Endothelial cell of umbilical vein (primary cell): Measurements from ENCODE around the gene RAC3. TPM values are rescaled to one million over a fixed set of nuclear protein-coding genes. Genes with fewer than 3 reads are reported as not detected.

Experiments used
- BruUV-seq: library from RNA; stranded (reverse); fragments of 400-500 nt; replicated peaks from 2 replicates; lab custom pipeline; 2021; lab: Mats Ljungman, UMichigan
- CTCF ChIA-PET: fragments of 300-600, 350-600 bp; sonication (Branson Sonifier 250); formaldehyde crosslinking; loops from one replicate; lab custom pipeline; 2021; ENCODE audit warnings: antibody characterized with exemption, inconsistent platforms; lab: Charles Lee
- POLR2A ChIA-PET: fragments of 300-600, 350-600 bp; sonication (Branson Sonifier 250); formaldehyde crosslinking; loops from one replicate; lab custom pipeline; 2021; ENCODE audit warnings: antibody characterized with exemption, inconsistent platforms; lab: Charles Lee
- DNase-seq: peaks from one replicate; pipeline ENCODE4 v3.0.0-alpha.2; 2011; ENCODE audit warnings: low read depth, low spot score
- FAIRE-seq: peaks from 2 replicates; lab custom pipeline; 2011; peaks lifted over from hg19 to GRCh38; lab: Jason Lieb, UNC
- H2AFZ ChIP-seq: 2 replicates; pipeline ENCODE4 v1.6.0; 2012; ENCODE audit warnings: low read depth, low read length, control low read depth, inconsistent platforms
- H3K27ac ChIP-seq: 2 replicates; pipeline ENCODE4 v1.5.1; 2011; ENCODE audit warnings: low read depth, mild to moderate bottlenecking, control low read depth, low read length, moderate library complexity; ENCODE audit not compliant: insufficient read depth
- H3K27me3 ChIP-seq, 2 experiments: 2 replicates each; pipeline versions ENCODE4 v1.6.0 to v1.6.1; 2011; ENCODE audit warnings: low read length in 2 of 2, mixed read lengths in 1 of 2; ENCODE audit not compliant: control insufficient read depth in 2 of 2, insufficient read depth in 2 of 2
- H3K36me3 ChIP-seq, 2 experiments: 2 replicates in 1 of 2; 3 replicates in 1 of 2; pipeline ENCODE4 v1.5.1; 2011; ENCODE audit warnings: low read length in 2 of 2, mild to moderate bottlenecking in 1 of 2, moderate library complexity in 1 of 2; ENCODE audit not compliant: control insufficient read depth in 2 of 2, insufficient read depth in 2 of 2; ENCODE audit errors: extremely low read depth in 1 of 2
- H3K4me1 ChIP-seq: 3 replicates; pipeline ENCODE4 v1.5.1; 2011; ENCODE audit warnings: mild to moderate bottlenecking, low read length; ENCODE audit not compliant: control insufficient read depth, insufficient read depth; ENCODE audit errors: extremely low read depth
- H3K4me2 ChIP-seq: 2 replicates; pipeline ENCODE4 v1.6.1; 2011; ENCODE audit warnings: low read length, control low read depth, mixed read lengths; ENCODE audit not compliant: insufficient read depth
- H3K4me3 ChIP-seq, 3 experiments: fragments of 200-600 bp in 1 of 3; sonication (generic), shearing (Covaris generic) in 1 of 3; replicated peaks in 1 of 3; 2 replicates each; pipeline ENCODE4 v1.5.1; 2011 to 2016; ENCODE audit warnings: control low read depth in 3 of 3, low read length in 3 of 3, mild to moderate bottlenecking in 2 of 3, inconsistent platforms in 1 of 3, low read depth in 1 of 3, moderate library complexity in 1 of 3; ENCODE audit not compliant: insufficient read depth in 1 of 3
- H3K79me2 ChIP-seq: 2 replicates; pipeline ENCODE4 v1.6.0; 2012; ENCODE audit warnings: low read length, inconsistent platforms; ENCODE audit not compliant: control insufficient read depth, insufficient read depth
- H3K9ac ChIP-seq: replicated peaks from 2 replicates; pipeline ENCODE3; 2011; ENCODE audit warnings: low read length, control low read depth; ENCODE audit not compliant: insufficient read depth; ENCODE audit errors: extremely low read depth
- H3K9me1 ChIP-seq: replicated peaks from 3 replicates; pipeline ENCODE4 v1.6.0; 2011; ENCODE audit warnings: mild to moderate bottlenecking, low read length; ENCODE audit not compliant: control insufficient read depth, insufficient read depth; ENCODE audit errors: extremely low read depth
- H3K9me3 ChIP-seq: replicated peaks from 2 replicates; pipeline ENCODE4 v1.5.1; 2012; ENCODE audit warnings: low read length, inconsistent platforms; ENCODE audit not compliant: control insufficient read depth, insufficient read depth
- H4K20me1 ChIP-seq: replicated peaks from 2 replicates; pipeline ENCODE3; 2011; ENCODE audit warnings: mild to moderate bottlenecking, low read length; ENCODE audit not compliant: control insufficient read depth, insufficient read depth; ENCODE audit errors: extremely low read depth
- CTCF ChIP-seq, 2 donors: IDR thresholded peaks; 1 replicate in 1 of 2; 2 replicates in 1 of 2; pipeline ENCODE4 v1.5.1; 2011; ENCODE audit warnings: low read length in 2 of 2, mild to moderate bottlenecking in 2 of 2, moderate library complexity in 2 of 2, control low read depth in 1 of 2, inconsistent platforms in 1 of 2, low read depth in 1 of 2; ENCODE audit not compliant: insufficient read depth in 1 of 2; ENCODE audit errors: extremely low read depth in 1 of 2
- EZH2 ChIP-seq: IDR thresholded peaks from 2 replicates; pipeline ENCODE4 v1.6.1; 2012; ENCODE audit warnings: borderline replicate concordance, low read depth, mild to moderate bottlenecking, moderate library complexity, low read length, inconsistent platforms; ENCODE audit not compliant: severe bottlenecking
- FOS ChIP-seq: IDR thresholded peaks from 2 replicates; pipeline ENCODE4 v1.6.1; 2011; ENCODE audit warnings: mild to moderate bottlenecking, low read length, moderate library complexity, borderline replicate concordance; ENCODE audit not compliant: insufficient read depth
- GATA2 ChIP-seq: IDR thresholded peaks from 2 replicates; pipeline ENCODE4 v1.7.0; 2011; ENCODE audit warnings: low read depth, mild to moderate bottlenecking, moderate library complexity, mixed read lengths, low read length; ENCODE audit not compliant: insufficient read length, insufficient read depth
- JUN ChIP-seq: IDR thresholded peaks from 2 replicates; pipeline ENCODE4 v1.6.1; 2011; ENCODE audit warnings: borderline replicate concordance, low read depth; ENCODE audit not compliant: insufficient read length, insufficient read depth
- MAX ChIP-seq: IDR thresholded peaks from 2 replicates; pipeline ENCODE4 v1.6.1; 2011; ENCODE audit not compliant: insufficient read depth, insufficient read length
- dilution Hi-C: fragments of 300-500 bp; cut with MboI; formaldehyde crosslinking; loops from one replicate; pipeline ENCODE4 v1.15.0; 2019; ENCODE audit warnings: low sequenced_read_pairs; ENCODE audit not compliant: extremely low pct_ligation_motif_present
- intact Hi-C: fragments of 100-400 bp; cut with micrococcal nuclease; formaldehyde crosslinking; loops from one replicate; pipeline ENCODE4 v1.10.0; 2022
- polyA plus RNA-seq, 4 experiments: library from polyadenylated mRNA; depleted of rRNA in 3 of 4; stranded (reverse) in 3 of 4; unstranded in 1 of 4; fragments of >200 nt; gene quantifications; 2 replicates each; pipeline versions ENCODE4 v1.2.1 to v1.2.3, GENCODE V29; 2011 to 2012; ENCODE audit warnings: missing spikeins in 1 of 4
- total RNA-seq: library from RNA; stranded (reverse); gene quantifications from 2 replicates; pipeline ENCODE4 v1.2.3, GENCODE V29; 2021

RAC3 gene
- total and polyA plus RNA-seq, 2 donors (not counting 3 experiments of a cell fraction or from before 2014, with no cell fraction given): 34.1 to 56.0 TPM

GRCh38 chr17:82011617-82012187 lies 19.8 kb upstream of the RAC3 start:
- POLR2A ChIA-PET: no interaction called here
- dilution Hi-C loops: no loop called here
- no peak for FAIRE-seq
- intact Hi-C loops: no loop called here
- Histone ChIP-seq H3K4me3 (no peak overlapping the region), H3K36me3 (no peaks in the 10 kb centered on the region), H3K9me3 (no peaks in the 10 kb centered on the region), H3K4me2 (no peak overlapping the region), H2AFZ (no peak overlapping the region), H3K27me3 (no peaks in the 10 kb centered on the region), H4K20me1 (no peaks in the 10 kb centered on the region), H3K79me2 (no peaks in the 10 kb centered on the region), H3K27ac (no peak overlapping the region), H3K4me1 (no peaks in the 10 kb centered on the region), H3K9me1 (no peaks in the 10 kb centered on the region), H3K9ac (no peak overlapping the region)
- no peak for DNase-seq
- BruUV-seq: no TSS peak
- TF ChIP-seq EZH2: no peak
- TF ChIP-seq JUN: no peak
- TF ChIP-seq FOS: no peak
- CTCF ChIA-PET: interaction anchor here (0.7 kb wide), 1 partner anchor 8 kb away, joined by 5 read pairs; no protein-coding TSS in a partner anchor

GRCh38 chr17:82012261-82012639 lies 19.2 kb upstream of the RAC3 start:
- H3K4me3 ChIP-seq: no peak overlapping the region
- no peaks in the 10 kb centered on the region for H3K79me2 ChIP-seq
- H3K27me3 ChIP-seq: no peaks in the 10 kb centered on the region
- TF ChIP-seq CTCF (IDR thresholded peaks at IDR 0.05; ENCODE audit: extremely low read depth in 1 of 2, insufficient read depth in 1 of 2, low read depth in 1 of 2, low read length in 2 of 2): no peak
- no peak for TF ChIP-seq EZH2
- no peak for TF ChIP-seq MAX
- no peak for TF ChIP-seq GATA2
- no peak for TF ChIP-seq JUN
- H3K4me1 ChIP-seq: no peaks in the 10 kb centered on the region
- H3K9ac ChIP-seq: no peak overlapping the region
- ChIA-PET POLR2A (no interaction called here), CTCF (interaction anchor here (2.3 kb wide), 1 partner anchor 52 kb away, joined by 12 read pairs; no protein-coding TSS in a partner anchor)
- DNase-seq (no peak), FAIRE-seq (no peak)
- no TSS peak for BruUV-seq
- no peak overlapping the region for H3K27ac ChIP-seq
- H3K9me3 ChIP-seq: no peaks in the 10 kb centered on the region
- dilution Hi-C loops (no loop called here), intact Hi-C loops (no loop called here)
- H4K20me1 ChIP-seq: no peaks in the 10 kb centered on the region
- no peaks in the 10 kb centered on the region for H3K36me3 ChIP-seq
- H3K9me1 ChIP-seq: no peaks in the 10 kb centered on the region
- H3K4me2 ChIP-seq: no peak overlapping the region
- H2AFZ ChIP-seq: no peak overlapping the region
